C4-2B (cell line): ENCODE measurements around the gene CDKN1A.

Experiments
- CTCF ChIP-seq: fragments of 450-650 bp; conservative IDR thresholded peaks from 2 replicates; pipeline ENCODE4 v1.5.1; 2017; ENCODE audit warnings: mild to moderate bottlenecking
- ZFX ChIP-seq: fragments of 450-650 bp; IDR thresholded peaks from 2 replicates; pipeline ENCODE4 v1.6.1; 2017

GRCh38 chr6:36692220-36692619, 13.7 kb downstream of the CDKN1A start:
- TF ChIP-seq CTCF (no peak), ZFX (no peak)
